Astrocyte of the hippocampus (primary cell): ENCODE measurements around the gene HOXB6.

Experiments
- DNase-seq: peaks from one replicate; pipeline ENCODE4 v3.0.0; 2011; ENCODE audit warnings: low read depth, low spot score

HOXB6 gene

DNA sequence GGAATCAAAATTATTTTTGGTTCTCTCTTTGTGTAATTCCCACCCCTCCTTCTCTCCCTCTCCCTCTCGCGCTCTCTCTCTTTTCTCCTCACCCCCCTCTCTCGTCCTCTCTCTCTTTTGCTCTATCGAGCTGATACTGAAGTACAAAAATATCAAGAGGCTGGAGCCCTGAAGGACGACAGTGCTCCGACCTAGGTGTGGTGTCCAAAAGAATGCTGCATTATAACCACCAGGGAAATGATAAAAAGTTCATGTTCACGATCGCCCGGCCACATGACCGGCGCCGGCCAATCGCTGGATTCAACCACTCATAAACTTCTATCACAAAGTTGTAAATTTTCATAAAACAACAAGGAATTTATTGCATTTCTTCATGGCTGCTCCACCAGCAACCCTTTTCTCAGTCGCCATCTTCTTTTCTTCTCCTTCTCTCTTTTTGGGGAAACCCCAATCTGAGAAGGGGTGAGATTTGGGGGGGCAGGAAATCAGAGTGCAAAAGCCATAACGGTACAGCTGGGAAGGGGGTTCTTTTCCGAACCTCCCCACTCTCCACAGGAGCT, at the start of gene HOXB6:
Gene HOXB6, minus strand, starts transcription at position 217 of the 560 bp plus-strand sequence. CDS start 6,836 bp downstream, outside the sequence.
- DNase-seq: no peak

DNA sequence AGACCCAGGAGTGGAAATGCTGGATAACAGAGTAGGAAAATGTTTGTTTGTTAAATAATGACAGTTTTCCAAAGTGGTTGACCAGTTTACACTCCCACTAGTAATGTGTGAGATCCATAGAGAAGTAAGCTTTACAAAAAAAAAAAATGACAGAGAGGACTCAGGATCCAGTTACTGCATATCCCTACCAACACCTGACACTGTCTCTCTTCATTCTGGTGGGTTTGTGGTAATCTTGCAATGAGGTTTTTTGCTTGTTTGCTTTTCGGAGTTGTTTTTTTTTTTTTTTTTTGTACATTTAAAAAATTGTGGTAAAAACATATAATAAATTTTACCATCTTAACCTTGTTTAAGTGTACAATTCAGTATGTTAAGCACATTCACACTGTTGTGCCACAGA, 45.0 kb upstream of the HOXB6 start:
- no peak for DNase-seq

DNA sequence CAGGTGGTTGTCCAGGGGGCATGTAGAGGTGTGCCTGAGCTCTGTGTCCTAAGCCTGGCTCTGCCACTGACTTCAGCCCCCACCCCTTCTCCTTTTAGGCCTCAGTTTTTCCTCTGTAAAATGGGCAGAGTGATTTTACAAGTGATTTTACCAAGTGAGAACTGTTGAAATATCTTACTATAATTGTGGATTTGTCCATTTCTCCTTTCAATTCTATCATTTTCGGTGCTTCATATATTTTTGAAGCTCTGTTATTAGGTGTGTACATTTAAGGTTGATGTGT, 43.1 kb upstream of the HOXB6 start:
- DNase-seq: no peak

DNA sequence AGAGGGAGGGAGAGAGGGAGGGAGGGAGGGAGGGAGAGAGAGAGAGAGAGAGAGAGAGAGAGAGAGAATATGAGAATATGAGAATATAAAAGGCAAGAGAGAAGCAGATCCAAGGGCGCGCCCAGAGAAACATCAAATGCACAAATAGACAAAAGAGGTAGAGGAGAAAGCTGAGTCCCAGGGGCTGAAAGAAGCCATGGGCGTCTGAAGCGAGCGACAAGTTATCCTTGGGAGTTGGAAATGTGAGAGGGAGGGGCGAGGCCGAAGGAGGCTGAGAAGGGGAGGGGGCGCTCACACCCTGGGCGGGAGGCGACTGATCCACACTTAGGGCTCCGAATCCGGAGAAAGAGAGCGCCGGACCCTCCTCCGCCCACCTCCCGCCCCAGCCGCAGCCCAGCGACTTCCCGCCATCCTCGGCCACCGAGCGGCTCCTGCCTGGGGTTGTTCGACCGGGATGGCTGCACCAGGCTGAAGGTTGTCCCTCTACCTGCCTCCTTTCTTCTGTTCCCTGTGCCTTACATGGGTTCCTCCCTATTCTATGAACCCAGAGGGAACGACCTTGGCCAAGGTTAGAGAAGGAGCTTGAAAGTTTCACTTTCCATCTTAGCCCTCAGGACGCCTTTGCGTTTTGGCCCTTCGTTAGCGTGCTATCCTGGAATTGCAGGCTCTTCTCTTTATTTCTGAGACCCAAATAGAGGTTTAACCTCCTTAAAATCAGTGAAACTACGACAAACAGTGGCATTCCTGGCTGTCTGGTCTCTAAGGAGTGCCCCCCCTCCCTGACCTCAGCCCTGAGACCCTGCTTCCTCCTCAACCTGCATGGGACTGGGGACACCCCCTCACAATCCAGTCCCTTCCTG, 42.5 kb upstream of the HOXB6 start:
- DNase-seq: no peak

DNA sequence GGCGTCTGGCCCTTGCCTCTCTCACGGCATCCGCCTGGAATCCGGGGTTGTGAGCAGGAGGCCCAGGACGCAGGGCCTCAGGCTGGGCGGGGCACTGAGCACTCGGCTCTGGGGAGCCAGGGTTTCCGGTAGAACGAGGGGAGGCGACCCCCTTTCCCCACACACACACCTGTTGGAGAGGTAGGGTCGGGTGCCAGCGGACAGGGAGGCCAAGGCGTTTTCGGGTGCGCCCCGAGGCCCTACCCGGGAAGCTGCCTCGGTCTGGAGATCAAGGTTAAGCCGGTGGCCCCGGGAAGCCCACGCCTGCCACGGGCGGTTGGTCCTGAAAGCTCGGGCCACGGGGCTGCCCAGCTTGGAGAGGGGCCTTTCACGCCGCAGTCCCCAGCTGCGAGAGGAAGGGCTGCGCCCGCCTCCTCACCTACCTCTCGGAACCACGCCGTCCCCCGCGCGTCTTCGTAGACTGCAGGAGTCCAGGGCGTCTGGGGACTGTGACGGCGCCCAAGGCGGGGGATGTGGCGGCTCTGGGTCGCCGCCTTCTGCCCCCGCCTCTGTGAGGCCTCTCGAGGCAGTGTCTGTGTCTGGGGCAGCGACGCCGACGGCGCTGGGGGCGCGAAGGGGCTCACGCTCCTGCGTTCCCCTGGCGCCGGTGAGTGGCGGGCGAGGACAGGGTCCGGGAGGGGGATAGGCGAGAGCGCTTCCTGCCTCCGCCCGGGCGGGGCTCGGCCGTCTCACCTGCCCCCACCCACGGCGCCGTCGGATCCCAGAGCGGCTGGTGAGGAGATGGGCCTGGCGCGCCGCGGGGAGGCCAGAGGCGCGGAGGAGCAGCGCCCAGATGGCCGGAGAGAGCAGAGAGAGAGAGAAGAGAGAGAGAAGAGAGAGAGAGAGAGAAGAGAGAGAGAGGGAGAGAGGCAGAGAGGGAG, 41.7 kb upstream of the HOXB6 start:
- DNase-seq: no peak

DNA sequence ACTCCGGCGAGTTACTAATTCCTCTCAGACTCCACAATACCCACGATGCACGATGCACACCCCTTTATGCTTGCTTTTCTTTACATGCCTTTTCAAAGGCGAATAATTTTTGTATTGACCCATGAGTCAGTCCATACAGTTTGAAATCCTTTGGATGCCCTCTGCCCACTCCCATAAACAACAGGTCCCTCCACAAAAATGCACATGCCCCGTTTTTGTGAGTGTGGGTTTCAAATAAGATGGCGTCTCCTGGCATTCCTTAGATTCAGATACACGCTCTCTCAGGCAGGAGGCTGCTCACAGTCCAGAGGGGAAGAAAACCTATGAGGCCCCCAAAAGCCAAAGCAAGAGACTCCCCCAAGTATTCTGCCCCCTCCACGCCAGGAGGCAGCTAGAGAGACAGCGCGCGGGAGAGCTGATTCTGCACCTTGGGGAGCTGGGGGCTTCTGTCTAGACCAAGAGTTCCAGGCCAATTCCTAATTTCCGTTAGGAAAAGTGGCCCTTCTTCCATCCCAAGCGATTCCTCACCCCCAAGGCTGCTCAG, 40.9 kb upstream of the HOXB6 start:
- no peak for DNase-seq

DNA sequence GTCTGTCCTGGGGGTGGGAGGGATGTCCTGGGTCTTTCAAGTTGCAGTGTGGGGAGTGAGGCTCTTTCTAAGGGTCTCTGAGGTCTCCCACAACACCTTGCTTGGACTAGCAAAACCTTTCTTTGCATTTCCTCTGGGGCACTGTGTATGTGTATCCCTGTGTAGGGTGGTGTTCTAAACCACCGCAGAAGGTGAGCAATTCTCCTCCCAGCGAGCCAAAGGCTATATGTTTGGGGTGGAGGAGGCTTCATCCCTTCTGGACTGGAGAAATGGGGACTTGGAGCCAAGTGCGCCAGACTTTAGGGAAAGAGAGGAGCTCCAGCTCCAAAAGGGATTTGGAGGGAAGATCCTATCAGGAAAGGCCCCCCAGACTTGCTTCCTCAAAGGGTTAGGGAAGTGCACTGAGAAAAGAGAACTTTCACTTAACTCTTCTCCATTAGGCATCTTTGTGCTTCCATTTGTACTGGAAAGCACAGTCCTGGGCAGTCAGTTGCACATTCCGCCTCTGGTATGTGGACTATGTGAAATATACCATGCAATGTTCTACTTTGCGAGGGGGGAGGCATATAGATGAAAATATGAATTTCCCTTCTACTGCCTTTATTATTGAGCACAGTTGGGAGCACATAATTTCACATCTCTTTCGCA, 40.2 kb upstream of the HOXB6 start:
- no peak for DNase-seq

DNA sequence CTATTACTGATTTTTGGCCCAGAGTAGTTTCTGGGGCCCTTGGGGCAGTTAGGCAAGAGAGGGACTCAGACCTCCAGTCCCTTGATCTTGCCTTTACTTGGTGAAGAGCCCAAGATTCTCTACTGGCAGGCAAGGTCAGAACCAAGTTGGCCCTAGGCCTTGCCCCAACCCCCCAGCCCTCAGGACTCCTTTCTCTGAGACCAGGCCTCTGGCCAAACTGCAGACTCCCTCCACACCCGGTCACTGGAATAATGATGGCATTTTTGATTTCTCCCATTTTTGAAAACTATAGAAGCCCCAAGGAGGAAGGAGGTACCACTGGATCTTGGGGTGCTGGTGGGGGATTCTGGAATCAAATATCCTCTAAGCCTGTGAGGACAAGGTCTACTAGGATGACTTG, 39.4 kb upstream of the HOXB6 start:
- DNase-seq: no peak

DNA sequence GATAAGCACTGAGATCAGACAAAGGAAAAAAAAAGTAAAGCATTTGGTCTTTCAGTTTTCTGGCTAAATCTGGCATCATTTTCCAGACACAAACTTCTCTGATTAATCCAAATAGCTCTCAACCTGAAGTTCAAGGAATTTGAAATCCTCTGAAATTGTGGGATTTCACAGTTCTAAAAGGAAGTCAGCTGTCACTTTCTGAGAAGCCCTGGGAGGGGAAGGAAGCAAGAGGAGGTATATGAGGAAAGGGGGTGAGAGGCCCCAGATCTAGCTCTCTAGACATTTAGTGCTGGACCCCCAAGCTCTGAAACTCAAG, 38.9 kb upstream of the HOXB6 start:
- no peak for DNase-seq

DNA sequence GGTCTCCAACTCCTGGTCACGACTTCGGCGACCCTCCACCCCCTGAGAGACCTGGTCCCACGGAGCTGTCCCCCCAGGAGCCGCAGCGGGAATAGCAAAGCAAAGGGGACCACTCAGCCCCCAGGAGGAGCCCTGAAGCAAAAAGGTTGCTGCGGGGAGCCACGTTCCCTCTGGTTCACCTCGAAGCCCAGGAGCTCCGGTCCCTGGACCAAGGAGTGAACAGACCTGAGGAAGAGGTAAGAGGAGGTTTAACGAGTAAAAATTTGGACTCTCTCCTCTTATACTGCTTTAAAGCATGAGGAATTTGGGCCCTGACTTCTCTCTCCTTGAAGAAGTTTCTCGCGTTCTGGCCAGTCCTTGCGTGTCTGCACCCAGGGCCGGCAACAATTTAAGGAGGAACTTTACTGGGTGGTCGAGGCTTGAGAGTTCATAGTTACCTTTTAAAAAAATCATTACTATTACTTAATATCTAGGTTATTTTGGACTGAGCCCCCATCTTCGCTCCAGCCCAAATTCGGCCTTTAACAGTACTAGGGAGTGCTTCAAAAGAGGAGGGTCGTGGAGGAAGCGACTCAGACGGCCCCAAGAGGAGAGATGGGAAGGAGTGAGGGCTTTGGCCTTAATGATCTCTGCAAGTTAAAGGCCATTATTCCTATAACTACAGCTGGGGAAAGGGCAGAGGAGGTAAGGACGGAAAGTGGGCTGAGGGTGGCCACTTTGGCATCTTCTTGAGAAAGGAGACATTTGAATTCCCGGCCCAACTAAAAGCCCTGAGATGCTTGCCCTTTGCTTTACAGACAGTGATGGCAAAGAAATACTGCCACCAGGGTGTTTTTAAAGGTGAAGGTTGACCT, 38.3 kb upstream of the HOXB6 start:
- DNase-seq: no peak

DNA sequence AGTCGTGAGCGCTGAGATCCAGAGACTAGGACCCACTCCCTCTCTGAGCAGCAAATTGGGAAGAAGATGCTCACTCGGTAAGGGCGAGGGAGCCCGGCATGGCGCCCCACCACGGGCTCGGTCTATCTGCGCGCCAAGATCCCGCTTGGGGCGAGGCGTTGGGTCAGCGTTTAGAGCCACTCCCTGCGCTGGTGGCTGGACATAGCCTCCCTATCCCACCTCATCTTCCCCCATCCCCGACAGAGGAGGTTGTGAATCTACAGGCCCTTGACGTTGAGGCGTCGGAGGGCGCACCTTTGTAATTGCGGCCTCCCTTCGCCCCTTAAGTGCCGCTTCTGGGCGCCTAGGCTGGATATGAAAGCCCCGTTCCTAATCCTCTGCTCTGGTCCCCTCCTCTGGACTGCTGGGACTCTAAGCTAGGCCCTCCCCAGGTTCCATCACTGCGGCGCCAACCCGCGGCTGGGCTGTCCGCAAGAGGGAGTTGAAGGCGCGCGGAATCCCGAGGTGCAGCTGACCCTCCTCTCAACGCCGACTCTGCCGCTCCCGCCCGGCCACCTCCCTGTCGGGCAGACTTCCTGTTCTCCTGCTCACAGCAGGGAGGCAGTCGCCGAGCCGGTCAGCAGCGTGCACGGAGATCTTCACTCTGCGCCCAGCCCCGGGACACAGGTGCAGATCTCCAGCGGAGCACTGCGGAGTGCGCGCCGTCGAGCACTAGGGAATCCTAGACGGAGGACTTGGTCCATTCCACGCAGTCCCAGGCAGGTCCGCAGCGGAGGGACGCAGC, 37.5 kb upstream of the HOXB6 start:
- DNase-seq: no peak

DNA sequence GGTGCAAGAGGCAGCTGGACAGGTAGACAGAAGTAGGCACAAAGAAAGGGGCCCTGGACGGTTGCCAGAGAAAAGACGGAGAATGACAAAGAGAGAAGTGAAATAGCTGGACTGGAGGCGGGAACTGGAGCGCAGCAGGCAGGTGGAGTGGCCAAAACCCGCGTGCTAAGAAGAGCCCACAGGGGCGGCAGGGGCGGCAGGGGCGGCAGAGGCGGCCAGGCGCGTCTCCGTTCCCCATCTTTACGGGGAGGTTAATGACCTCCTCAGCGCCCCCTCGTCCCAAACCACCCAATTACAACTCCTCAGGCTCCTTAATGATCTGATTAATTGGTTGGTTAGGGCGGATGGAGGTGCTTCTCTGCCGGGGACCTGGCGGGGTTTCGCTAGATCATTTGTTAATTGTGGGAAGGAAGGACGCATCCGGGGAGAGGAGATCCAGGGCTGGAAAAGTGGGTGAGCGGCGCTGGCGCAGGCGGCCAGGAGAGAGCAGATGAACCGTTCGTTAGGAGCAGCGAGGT, 36.8 kb upstream of the HOXB6 start:
- no peak for DNase-seq

DNA sequence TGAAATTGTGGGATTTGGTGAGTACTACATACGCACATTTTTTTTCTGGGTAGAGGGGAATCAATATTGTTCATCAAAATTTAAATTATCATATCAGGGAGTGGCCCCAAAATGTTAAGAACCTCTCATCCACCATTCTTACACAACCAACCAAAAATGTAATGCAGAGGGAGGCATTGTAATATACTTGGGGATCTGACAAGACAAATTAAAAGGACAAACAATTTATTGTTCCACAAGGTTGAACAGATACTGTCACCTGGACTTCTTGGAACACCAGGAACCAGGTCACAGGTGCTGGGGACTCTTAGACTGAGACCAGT, 36.0 kb upstream of the HOXB6 start:
- no peak for DNase-seq

DNA sequence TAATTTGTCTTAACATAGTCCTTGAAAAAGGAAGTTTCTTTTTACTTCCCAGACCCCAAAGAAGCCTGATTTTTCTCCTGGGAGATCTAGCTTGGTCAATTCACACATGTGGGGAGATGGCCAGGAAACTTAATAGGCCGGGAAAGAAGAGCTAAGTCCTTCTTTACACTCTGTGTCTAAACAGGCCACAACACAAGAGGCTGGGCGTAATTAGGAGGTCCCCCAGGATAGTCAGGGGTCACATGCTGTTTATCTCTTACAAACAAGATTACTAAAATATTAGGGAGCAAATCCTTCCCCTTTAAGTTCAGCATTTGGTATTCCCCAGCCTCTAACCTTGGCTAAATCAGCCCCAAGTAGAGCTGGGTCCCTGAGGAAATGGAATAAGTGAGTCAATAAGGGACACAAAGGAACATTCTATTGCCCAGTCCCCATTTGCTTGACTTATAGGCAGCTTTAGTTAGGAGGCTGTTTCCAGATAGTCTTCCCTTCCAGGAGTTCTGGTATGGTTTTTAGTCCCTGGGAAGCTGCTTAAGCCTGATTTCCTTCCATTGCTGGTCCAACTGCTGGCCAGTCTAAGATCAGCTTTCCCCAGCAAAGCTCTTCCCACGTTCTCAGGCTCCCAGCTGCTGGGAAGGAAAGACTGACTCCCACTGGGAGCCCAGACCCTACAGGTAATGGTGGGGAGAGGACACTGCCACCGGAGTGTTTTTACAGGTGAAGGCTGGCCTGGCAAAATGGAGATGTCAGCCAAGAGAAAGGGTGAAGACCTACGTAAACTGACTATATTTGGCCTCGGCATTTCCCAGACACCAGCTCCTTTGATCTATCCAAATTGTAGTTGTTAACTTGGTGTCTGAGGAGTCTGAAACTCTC, 35.4 kb upstream of the HOXB6 start:
- no peak for DNase-seq

DNA sequence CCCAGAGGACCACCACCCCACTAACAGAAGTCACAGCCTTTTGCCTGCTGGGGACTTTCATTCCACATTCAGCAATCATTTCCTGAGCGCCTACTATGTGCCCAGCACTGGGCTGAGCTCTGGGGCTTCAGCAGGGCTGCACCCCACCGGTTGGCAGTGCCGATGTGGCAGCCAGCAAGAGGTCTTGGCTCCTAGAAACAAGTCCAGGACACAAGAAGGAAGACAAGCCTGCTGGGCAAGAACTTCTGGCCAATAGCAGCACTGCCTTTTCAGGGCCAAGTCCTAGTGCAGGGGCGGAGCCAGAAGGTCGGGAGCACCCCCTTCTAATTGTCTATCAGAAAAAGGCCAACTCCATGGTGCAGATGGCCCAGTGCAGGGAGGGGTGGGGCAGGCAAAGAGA, 34.4 kb upstream of the HOXB6 start:
- no peak for DNase-seq

DNA sequence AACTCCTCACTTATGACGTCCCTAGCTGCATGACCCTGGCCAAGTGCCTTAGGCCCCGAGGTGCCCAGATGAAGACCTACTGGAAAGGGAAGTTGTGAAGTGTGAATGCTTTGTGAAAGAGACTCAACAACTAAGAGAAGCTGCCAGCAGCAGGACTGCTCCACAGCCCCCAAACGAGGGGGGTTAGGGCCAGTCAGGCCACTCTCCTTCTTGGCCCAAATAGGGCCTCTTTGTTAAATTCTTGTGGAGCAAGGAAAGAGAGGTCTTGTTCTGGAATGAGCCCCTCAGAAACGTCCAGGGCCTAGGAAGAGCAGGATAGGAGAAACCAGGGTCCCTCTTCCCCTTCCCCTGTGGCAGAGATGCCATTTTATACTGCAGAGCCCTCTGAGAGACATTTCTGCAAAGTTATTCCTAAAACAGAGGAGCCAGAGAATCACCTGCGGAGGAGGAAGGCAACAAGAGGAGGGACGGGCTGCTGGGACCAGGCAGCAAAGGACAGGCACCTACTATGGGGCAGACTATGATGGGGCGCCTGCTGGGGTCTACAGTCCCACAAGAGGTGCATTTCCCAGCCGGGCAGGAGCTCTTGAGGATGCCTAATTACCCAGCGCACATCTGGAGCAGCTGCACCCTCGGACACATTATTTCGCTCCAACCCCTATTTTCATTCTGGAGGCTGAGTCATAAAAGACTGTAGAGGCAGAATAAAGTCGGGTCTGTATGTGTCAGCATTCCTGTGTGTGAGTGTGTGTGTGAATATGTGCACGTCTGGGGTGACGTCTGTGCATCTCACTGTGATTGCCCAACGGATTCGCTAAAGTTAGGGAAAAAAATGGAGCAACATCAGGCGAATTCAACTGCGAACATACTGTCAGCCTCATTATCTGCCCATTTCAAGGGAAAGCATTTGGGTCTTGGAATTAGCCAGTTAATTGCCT, 32.8 kb upstream of the HOXB6 start:
- DNase-seq: peak; percentile 37

DNA sequence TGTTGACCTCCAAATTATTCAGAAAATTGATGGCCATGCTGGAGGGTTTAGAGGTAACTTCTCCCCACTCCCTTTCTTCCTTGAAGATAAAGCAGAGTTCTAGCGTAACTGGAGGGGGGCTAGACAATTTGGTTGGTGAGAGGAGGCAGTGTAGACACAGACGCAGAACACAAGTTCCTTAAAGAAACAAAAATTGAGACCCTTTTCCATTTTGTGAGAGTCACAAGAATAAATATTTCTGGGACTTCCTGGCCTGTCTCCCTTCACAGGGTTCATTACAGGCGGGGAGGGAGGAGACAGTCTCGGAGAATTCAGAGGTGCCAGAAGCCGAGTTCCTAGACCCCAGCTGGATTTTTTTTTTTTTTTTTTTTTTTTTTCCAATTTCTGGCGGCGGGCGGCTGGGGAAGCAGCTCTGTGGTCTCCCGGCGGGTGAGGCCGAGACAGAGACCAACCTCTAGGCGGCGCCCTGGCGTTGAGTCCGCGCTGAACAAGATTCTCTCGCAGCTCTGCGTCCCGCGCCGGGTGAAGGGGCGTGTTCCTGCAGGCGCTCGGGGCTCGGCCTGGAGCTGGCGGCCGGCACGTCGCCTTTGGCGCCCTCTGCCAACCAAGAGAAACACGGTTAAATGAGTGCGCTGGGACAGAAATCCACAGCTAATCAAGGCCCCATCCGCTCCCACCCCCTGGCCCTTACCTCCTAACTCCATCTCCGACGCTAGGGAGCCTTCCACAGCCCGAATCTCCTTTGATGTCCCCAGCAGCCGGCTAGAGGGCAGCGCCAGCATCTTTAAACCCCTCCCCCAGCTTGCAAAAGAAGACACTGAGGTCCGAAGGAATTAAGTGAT, 31.6 kb upstream of the HOXB6 start:
- DNase-seq: peak; percentile 78
